Measurements from ENCODE around the gene EVI5L.
A peak's percentile ranks its signal among the peaks of the same experiment; 100 is the strongest.

Gene EVI5L

DNA sequence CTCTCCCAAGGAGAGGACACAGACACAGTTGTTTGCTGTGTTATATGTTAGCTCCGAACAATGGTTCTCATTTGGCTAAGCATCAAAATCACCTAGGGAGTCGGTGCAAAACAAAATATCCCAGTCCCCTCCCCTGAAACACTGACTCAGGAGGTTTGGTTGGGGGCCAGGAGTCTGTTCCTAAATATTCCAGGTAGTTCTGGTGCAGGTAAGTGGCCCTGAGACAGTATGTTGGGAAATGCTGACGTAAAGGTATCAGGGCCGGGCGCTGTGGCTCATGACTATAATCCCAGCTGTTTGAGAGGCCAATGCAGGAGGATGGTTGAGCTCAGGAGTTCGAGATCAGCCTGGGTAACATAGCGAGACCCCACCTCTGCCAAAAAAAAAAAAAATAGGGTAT is 71.3 kb downstream of the EVI5L start:
- no peak for DNase-seq

DNA sequence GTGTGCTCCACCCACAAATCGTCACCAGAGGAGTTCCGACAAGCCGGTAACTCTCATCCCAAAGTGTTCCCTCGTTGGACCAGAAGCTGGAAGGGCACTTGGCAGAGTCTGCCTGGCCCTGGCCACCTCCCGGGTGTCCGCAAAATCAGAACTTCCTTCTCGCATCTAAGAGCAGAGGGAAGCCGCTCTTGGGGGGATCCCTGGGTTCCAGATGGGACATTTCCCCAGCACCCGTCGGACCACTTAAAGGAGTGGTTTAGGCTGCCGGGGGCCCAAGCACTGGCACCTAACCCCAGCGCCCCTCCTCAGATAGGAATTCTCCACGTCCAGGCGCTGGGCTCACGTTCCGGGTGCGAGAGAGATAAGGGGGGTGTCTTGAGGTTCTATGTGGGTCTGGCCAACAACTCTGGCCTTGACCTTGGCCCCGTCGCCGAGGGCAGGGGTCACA is 72.8 kb downstream of the EVI5L start:
- DNase-seq = no peak

DNA sequence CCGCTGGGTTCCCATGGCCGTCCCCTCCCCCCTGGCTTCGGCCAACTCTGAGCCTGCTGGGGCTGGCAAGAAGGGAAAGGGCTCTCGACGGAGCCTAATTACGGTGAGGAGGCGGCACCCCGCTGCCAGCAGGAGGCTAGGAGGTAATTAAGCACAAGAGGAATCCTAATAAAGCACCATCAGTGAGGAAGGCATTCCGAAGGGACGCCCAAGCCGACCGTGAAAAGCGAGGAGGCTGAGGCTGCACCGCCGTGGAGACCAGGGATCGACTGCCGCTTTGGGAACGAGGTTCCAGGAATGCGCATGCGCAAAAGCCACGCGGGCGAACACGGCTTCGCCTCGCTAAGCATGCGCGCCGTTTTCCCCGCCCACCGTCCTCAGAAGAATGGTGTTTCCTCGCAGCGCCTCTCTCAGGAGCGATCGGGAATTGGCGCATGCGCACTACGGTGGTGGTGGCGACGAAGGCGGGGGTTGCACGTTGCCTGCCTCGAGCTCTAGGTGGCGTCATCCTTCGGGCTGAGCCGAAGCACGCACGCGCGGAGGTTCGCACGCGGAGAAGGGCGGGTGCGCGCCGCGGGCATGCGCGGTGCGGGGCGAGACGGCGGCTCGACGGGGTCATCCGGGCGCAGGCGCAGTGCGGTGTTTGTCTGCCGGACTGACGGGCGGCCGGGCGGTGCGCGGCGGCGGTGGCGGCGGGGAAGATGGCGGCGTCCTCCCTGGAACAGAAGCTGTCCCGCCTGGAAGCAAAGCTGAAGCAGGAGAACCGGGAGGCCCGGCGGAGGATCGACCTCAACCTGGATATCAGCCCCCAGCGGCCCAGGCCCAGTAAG is 73.4 kb downstream of the EVI5L start, which contains the start of gene MAP2K7:
MAP2K7 (plus strand) TSS at position 634 of the 830 bp plus-strand sequence; CDS start at position 702, 68 bp downstream.
- DNase-seq = peak; percentile 100

GRCh38 chr19:7904074-7905020 is 74.3 kb downstream of the EVI5L start:
- no peak for DNase-seq

DNA sequence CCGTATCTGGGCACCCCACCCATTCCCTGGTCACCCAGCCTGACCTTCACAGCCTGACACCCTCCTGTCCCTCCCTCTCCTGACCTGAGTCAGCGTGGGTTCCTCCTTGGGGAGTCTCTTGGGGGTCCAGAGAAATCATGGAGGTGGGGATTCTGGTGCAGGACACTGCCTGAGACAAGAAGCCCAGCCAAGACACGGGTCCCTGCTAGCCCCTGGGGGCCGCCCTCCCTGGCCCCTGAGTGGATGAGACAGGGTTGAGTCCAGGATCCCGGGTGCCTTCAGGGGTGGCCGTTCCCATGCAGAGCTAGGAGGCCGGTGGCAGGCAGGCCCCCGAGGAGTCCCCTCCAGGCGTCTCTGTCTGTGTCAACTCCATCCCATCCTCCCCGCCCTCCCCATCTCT is 75.2 kb downstream of the EVI5L start:
- DNase-seq = no peak

GRCh38 chr19:7905859-7906258 is 75.8 kb downstream of the EVI5L start:
- no peak for DNase-seq

GRCh38 chr19:7907122-7907521 is 77.1 kb downstream of the EVI5L start:
- no peak for DNase-seq

DNA sequence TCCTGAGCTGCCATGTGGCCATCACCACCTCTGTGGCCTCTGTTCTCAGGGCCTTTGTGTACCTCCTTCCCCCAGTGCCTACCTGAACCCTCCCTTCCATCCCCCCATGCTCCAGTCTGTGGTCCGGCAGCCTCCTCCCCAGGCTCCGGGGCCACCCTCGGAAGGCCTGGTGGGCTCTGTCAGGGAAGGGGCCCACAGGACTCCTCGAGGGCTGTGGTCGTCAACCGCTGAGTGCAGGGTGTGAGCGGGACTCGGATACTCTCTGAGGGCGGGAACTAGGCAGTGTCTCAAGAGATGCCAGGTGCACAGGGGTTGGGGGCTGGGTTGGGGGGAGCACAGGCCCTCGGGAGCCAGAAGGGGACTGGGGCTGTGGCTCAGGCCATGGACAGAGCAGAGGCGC is 77.5 kb downstream of the EVI5L start:
- DNase-seq = no peak

DNA sequence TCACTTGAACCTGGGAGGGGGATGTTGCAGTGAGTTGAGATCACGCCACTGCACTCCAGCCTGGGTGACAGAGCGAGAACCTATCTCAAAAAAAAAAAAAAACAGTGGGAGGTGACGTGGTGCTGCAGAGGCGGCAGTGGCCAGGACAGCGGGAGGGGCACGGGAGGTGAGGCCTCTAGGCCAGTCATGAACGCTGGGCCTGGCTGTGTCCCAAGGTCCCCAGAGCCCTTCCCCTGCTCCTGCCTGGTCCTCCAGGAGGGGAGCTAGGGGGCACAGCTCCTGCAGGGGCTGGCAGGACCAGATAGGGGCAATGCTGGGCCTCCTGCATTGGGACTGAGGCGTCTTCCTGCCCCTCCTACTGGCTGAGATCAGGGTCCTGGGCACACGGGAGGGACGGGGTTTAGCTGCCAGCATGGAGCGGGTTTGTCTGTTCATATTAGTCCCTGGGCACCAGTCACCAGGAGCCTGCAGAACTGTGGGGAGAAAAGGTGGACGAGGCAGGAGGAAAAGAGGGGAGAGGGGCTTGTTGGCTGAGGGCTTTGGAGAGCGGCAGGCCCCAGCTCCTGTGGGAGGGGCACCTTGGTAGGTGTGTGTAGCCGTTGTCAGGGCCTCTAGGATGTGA is 78.2 kb downstream of the EVI5L start:
- no peak for DNase-seq

GRCh38 chr19:7908742-7909461 is 78.9 kb downstream of the EVI5L start:
- DNase-seq = no peak

DNA sequence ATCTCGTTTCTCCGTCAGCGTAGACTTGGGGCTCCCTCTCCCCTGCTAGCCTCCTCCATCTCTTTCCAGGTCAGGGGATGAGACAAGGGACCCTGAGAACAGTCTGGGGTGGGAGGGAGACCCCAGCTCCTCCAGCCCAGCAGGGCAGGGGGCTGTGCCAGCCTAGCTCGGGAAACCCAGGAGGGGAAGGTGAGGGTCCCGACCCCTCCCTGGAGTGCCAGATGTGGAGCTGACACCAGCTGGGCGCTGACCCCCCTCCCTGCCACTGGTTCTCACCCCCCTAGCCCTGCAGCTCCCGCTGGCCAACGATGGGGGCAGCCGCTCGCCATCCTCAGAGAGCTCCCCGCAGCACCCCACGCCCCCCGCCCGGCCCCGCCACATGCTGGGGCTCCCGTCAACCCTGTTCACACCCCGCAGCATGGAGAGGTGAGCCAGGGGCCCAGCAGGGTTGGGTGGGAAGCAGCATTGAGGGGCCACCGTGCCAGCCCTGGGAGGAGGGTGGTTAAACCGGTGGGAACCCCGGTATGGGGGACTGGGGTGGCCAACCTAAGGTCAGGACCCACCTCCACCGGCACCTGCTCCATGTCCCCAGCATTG is 79.6 kb downstream of the EVI5L start:
- DNase-seq = no peak

- DNase-seq = no peak
Measured at GRCh38 chr19:7910321-7911161, 80.5 kb downstream of the EVI5L start.

DNA sequence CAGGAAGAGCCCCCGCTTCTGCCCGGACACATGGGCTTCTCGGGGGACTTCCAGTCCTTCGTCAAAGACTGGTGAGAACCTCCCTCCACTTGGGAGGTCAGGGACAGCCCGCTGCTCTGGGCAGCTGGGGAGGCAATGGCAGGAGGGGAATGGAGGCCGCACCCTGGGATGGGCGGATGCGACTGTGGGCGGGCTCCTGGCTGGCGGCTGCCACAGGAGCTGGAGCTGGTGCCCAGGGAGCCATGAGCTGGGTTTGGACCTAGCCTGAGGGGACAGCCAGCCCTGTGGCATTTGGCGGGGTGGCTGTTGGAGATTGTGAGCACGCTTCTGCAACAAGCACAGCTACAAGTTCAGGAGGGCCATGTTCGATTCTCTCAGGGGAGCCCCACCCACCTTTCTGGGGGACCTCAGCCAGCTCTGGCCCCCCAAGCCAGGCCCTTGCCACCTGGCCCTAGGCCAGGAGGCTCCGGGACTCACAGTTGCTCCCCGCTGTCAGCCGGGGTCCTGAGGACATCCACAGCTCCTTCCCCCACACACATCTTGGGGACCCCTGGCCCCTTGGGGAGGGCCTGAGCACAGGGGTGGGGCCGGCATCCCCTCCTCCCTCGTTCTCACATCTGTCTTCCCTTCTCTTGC is 81.6 kb downstream of the EVI5L start:
- no peak for DNase-seq

DNA sequence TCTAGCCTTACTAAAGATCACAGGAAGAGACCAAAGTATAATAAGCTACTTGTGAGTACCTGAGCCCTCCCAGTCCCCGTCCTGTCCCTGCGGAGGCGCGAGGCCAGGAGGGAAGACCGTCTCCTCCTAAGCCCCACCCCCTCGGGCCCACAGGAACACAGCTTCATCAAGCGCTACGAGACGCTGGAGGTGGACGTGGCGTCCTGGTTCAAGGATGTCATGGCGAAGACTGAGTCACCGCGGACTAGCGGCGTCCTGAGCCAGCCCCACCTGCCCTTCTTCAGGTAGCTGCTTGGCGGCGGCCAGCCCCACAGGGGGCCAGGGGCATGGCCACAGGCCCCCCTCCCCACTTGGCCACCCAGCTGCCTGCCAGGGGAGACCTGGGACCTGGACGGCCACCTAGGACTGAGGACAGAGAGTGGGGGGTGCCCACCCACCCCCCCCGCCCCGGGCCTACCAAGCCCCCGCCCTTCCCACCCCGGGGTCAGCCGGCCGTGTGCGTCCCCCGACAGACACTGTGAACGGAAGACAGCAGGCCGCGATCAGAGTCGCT is 82.2 kb downstream of the EVI5L start:
- no peak for DNase-seq

- DNase-seq = no peak
Measured at GRCh38 chr19:7912697-7913564, 82.9 kb downstream of the EVI5L start.

DNA sequence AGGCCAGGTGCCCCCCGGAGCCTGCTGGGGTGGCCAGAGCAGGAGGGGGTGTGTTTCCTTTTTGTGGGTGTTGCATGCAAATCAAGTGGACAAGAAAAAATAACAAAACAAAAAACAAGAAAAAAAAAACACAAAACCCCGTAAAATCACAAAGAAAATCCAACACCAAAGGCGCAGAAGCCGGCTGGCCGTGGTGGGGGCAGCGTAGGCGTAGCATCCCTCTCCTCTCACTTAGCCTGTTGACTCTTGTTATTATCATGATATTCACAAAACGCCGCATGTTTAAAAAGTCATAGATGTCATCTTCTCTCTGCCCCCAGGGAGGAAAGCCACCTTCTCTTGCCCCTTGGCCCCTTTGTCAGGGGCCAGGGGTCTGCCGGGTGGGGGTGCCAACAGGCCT is 83.6 kb downstream of the EVI5L start:
- DNase-seq = no peak

DNA sequence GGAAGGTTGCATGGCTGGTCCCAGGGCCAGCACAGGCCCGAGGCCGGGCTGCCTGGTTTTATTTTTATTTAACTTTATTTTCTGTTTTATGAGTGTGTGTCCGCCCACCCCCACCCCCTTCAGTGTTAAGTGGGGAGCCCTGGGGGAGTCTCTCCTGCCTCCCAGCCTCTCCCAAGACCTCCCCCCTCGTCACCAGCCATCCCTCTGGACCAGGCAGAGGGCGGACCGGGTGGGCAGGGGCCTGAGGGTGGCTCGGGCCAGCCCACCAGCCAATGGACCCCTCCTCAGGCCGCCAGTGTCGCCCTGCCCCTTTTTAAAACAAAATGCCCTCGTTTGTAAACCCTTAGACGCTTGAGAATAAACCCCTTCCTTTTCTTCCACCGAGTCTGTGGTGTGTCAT is 84.1 kb downstream of the EVI5L start:
- no peak for DNase-seq

Measured in GDM1 (cell line).